ENCODE measurements around the gene CLMN. TPM values are rescaled to one million over a fixed set of nuclear protein-coding genes. Genes with fewer than 3 reads are reported as not detected.

The CLMN gene
- total and polyA plus RNA-seq, 2 experiments from 2014 or later = 15.7 to 40.0 TPM

DNA sequence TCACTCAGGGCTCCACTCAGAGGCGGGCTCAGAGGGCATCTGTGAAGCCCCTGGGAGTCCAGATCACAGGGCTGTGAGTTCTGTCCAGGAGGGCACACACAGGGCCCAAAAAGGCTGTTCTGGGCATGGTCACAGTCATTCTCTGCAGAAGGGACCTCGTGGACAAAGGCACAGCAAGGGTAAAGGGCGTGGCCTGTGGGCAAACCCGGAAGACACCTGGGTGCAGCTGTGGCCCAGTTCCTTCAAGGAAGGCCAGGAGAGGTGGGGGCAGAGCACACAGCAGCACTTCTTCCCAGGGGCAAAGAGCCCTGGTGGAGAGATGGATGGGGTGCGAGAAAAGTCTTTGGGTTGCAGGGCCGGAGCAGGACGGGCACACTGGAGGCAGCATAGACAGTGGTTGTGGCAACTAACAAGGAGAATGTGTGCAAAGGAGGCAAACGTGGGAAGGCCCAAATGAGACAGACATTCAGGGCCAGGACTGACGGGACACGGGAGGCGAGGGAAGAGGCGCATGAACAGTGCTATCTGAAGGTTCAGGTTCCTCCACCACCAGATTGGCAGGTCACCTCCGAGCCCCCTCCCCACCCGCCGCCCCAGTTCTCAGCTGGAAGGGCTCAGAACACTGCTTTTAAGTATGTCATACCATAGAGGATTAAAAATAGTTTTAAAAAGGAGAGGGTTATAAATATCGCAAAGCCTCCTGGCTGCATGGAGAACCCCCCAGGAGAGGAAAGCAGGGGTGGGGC lies 8.9 kb downstream of the CLMN start:
- Histone ChIP-seq H3K4me3 (no peak overlapping the region), H2AFZ (no peak overlapping the region), H3K36me3 (replicated peaks; ENCODE audit: insufficient read depth, low read depth) (no peaks in the 10 kb centered on the region), H3K9me3 (ENCODE audit: low read depth) (no peaks in the 10 kb centered on the region), H3K27me3 (no peaks in the 10 kb centered on the region), H3K27ac (no peak overlapping the region), H3K4me1 (ENCODE audit: insufficient read depth) (peaks cover 19% of the 10 kb centered on the region), H3K4me2 (no peak overlapping the region), H3K9me2 (replicated peaks; ENCODE audit: insufficient read depth) (no peaks in the 10 kb centered on the region), H3K79me2 (peaks cover 29% of the 10 kb centered on the region), H4K20me1 (ENCODE audit: insufficient read depth, poor library complexity, severe bottlenecking) (no peaks in the 10 kb centered on the region)
- DNase-seq (ENCODE audit: low spot score) = no peak
- 93% methylated on average over 16 of the region's 16 CpGs for WGBS (ENCODE audit: low lambda C conversion rate, missing lambda C conversion rate)
- TF ChIP-seq EZH2phosphoT487 (IDR thresholded peaks at IDR 0.05; ENCODE audit: low read depth, severe bottlenecking, unreplicated experiment) = no peak
- TF ChIP-seq, protein P1, sequence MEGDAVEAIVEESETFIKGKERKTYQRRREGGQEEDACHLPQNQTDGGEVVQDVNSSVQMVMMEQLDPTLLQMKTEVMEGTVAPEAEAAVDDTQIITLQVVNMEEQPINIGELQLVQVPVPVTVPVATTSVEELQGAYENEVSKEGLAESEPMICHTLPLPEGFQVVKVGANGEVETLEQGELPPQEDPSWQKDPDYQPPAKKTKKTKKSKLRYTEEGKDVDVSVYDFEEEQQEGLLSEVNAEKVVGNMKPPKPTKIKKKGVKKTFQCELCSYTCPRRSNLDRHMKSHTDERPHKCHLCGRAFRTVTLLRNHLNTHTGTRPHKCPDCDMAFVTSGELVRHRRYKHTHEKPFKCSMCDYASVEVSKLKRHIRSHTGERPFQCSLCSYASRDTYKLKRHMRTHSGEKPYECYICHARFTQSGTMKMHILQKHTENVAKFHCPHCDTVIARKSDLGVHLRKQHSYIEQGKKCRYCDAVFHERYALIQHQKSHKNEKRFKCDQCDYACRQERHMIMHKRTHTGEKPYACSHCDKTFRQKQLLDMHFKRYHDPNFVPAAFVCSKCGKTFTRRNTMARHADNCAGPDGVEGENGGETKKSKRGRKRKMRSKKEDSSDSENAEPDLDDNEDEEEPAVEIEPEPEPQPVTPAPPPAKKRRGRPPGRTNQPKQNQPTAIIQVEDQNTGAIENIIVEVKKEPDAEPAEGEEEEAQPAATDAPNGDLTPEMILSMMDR (IDR thresholded peaks at IDR 0.05; ENCODE audit: poor library complexity) = no peak
- TF ChIP-seq EZH2 (IDR thresholded peaks at IDR 0.05; ENCODE audit: borderline replicate concordance) = no peak

DNA sequence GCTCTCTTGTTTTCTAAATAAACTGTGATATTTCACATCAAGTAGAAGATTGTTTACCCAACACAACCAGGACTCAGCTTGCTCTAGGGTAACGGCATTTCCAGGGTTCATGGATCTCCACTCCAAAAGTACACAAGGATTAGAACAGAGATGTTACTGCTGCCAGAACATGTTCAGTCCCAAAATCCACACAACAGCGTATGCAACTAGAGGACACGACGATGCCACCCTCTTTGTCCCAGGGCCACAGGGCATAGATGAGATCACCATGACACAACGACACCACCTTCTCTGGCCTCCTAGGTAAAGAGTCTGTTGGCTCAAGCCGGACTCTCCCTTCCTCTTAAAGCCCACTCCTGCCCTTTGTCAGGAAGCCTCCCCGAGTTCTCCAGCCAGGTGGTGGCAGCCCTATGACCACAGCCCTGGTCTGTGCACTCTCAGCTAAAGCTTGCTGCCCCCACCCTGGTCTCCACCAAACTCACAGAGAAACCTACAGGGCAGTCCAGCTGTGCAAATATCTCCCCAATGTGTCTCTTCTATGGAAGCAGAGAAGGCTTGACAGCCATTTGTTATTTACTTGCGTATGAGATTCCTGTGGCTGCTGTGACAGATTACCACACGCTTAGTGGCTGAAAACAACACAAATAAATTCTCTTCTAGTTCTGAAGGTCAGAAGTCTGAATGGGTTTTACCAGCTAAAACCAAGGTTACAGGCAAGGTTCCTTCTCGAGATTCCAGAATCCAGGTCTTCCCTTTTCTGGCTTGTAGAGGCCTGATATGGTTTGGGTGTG lies 10.3 kb downstream of the CLMN start:
- Histone ChIP-seq H3K9me3 (ENCODE audit: low read depth) (no peaks in the 10 kb centered on the region), H3K27me3 (no peaks in the 10 kb centered on the region), H3K4me1 (ENCODE audit: insufficient read depth) (peaks cover 19% of the 10 kb centered on the region), H3K4me2 (no peak overlapping the region), H3K36me3 (replicated peaks; ENCODE audit: insufficient read depth, low read depth) (no peaks in the 10 kb centered on the region), H3K9me2 (replicated peaks; ENCODE audit: insufficient read depth) (no peaks in the 10 kb centered on the region), H2AFZ (no peak overlapping the region), H3K79me2 (peaks cover 39% of the 10 kb centered on the region), H3K4me3 (no peak overlapping the region), H3K27ac (no peak overlapping the region), H4K20me1 (ENCODE audit: insufficient read depth, poor library complexity, severe bottlenecking) (no peaks in the 10 kb centered on the region)
- TF ChIP-seq, protein P1 (IDR thresholded peaks at IDR 0.05; ENCODE audit: poor library complexity) = no peak
- TF ChIP-seq EZH2phosphoT487 (IDR thresholded peaks at IDR 0.05; ENCODE audit: low read depth, severe bottlenecking, unreplicated experiment) = no peak
- no peak for TF ChIP-seq EZH2 (IDR thresholded peaks at IDR 0.05; ENCODE audit: borderline replicate concordance)
- DNase-seq (ENCODE audit: low spot score) = no peak
- 95% methylated on average over 10 of the region's 10 CpGs for WGBS (ENCODE audit: low lambda C conversion rate, missing lambda C conversion rate)

DNA sequence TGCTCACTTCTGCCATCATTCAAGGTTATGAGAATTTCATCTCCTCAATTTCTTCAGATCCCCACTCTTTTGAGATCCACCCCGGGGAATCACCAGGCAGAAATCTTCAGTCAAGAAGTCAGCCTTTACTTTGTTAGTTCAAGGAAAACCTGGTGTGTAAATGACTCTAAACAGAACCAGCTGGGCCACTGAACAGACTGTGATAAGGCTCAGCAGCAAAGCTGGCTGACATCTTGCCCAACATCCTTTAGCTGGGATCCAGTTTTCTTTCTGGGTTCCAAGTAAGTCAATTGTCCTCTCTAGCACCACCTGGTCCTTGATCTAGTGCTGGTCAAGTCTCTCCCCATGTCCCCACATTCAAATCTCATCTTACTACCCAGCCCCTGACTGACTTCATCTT lies 11.6 kb downstream of the CLMN start:
- H3K9me3 ChIP-seq (ENCODE audit: low read depth) = no peaks in the 10 kb centered on the region
- peak overlapping the region; percentile 87 for H3K27ac ChIP-seq
- no peak overlapping the region for H2AFZ ChIP-seq
- H3K79me2 ChIP-seq = peaks cover 45% of the 10 kb centered on the region
- H3K27me3 ChIP-seq = no peaks in the 10 kb centered on the region
- H3K4me1 ChIP-seq (ENCODE audit: insufficient read depth) = peaks cover 11% of the 10 kb centered on the region
- no peaks in the 10 kb centered on the region for H3K9me2 ChIP-seq (replicated peaks; ENCODE audit: insufficient read depth)
- WGBS (ENCODE audit: low lambda C conversion rate, missing lambda C conversion rate) = 60% methylated on average over 1 of the region's 1 CpG
- no peak for DNase-seq (ENCODE audit: low spot score)
- no peaks in the 10 kb centered on the region for H3K36me3 ChIP-seq (replicated peaks; ENCODE audit: insufficient read depth, low read depth)
- H3K4me3 ChIP-seq = no peak overlapping the region
- TF ChIP-seq EZH2 (IDR thresholded peaks at IDR 0.05; ENCODE audit: borderline replicate concordance) (no peak), EZH2phosphoT487 (IDR thresholded peaks at IDR 0.05; ENCODE audit: low read depth, severe bottlenecking, unreplicated experiment) (no peak)
- TF ChIP-seq, protein P1 (IDR thresholded peaks at IDR 0.05; ENCODE audit: poor library complexity) = no peak
- no peaks in the 10 kb centered on the region for H4K20me1 ChIP-seq (ENCODE audit: insufficient read depth, poor library complexity, severe bottlenecking)
- peak overlapping the region; percentile 9 for H3K4me2 ChIP-seq
